NCI-H748 treated with DMSO at 0.1 percent for 48 hours (cell line): ENCODE data around the gene DAB2IP.

Experiments used
- DNase-seq: peaks from one replicate; lab custom pipeline; 2025; lab: John Stamatoyannopoulos, UW

DAB2IP gene

GRCh38 chr9:121818841-121819427, 167.5 kb downstream of the DAB2IP start:
- DNase-seq, result no peak

DNA sequence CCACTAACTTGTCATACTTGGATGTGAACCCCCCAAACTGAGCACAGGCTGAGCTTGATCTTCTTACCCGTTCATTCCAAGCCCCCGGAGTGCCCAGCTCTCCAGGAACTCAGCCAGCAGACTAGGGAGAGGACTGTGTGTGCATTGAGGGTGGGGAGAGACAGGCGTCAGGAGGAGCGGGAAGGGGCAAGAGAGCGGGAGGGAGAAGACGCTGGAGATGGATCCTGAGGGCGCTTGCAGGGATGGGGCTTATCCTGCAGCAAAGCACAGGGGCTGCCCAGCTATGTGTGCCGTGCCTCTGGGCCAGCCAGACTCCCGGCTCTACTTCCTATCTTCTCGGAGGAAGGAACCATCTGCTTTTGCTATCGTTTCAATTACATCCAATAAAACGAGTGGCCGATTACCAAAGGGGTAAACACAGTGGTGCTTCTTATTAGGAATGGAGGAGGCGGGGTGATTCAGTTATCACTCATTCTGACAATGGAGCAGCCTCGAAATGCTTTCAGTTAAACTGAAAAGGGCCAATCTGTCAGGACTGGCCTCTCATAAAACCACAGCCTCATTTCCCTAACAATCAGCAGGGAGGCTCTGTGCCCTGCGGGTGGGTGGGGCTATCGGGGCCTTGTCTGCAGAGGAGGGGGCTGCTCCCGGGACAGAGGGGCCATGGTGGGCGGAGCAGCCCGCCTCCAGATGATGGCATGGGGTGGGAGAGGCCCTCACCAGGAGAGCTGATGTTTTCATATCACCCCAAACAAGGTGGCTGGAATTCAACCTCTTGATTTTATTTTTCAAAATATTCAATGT, 168.2 kb downstream of the DAB2IP start:
- DNase-seq, result no peak

DNA sequence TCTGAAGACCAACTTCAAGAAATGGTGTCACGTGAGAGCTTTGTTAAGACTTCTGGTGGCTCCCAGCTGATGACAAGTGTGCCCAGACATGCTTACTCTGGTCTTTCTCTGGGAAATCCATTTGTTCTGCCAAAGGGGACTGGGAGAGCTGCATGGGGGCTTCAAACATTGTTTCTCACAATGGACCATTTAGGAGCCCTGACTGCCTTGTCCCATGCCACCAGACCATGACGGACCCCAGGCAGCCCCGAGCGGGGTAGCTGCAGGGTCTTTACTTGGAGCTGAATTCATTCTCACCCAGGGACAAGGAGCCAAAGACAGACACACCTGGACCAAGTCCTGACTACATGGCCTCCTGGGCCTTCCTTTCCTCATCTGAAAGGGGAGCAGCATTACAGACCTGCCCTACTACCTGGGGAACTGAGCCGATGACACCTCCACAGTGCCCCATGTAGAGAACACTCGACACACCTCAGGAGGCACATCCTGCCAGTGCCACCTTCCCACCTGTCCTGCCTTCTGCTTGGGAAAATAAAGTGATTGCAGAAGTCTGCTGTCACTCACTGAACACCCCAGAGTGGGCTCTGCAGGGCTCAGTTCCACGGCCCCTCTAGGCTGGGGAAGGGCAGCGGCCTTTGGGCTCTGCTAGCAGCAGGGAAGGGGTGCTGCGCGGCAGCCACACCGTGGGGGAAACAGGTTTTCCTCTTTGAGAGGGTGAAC, 169.0 kb downstream of the DAB2IP start:
- no peak for DNase-seq

GRCh38 chr9:121821326-121821725, 169.9 kb downstream of the DAB2IP start:
- DNase-seq, result no peak

- no peak for DNase-seq
Measured at GRCh38 chr9:121822093-121823085, 171.0 kb downstream of the DAB2IP start.

DNA sequence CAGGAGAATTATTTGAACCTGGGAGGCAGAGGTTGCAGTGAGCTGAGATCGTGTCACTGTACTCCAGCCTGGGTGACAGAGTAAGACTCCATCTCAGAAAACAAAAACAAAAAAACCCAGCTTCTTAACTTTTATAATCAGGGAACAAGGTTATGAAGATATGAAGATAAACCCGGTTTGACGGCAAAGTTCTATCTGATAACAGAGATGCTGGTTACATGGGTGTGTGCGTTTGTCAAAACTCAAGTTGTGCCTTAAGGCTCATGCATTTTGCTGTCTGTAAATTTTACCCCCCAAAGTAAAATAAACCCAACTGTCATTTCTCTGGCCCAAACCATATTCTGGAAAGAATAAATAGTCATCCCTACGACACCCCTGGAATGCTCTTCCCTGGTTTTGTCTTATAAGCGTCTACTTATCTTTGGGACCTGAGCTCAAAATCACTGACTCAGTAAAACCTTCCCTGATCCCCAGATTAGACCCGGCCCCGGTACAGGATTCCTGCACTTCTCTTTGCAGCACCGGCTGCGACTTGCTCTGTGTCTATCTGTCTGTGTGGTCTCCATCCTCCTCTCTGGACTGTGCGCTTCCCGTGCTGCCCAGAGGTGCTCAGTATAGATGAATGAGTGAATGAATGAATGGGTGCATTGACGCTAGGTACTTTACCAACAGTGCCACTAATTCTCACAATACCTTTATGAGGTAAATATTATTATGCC, 172.2 kb downstream of the DAB2IP start:
- no peak for DNase-seq

GRCh38 chr9:121824651-121825030, 173.2 kb downstream of the DAB2IP start:
- DNase-seq, result no peak

DNA sequence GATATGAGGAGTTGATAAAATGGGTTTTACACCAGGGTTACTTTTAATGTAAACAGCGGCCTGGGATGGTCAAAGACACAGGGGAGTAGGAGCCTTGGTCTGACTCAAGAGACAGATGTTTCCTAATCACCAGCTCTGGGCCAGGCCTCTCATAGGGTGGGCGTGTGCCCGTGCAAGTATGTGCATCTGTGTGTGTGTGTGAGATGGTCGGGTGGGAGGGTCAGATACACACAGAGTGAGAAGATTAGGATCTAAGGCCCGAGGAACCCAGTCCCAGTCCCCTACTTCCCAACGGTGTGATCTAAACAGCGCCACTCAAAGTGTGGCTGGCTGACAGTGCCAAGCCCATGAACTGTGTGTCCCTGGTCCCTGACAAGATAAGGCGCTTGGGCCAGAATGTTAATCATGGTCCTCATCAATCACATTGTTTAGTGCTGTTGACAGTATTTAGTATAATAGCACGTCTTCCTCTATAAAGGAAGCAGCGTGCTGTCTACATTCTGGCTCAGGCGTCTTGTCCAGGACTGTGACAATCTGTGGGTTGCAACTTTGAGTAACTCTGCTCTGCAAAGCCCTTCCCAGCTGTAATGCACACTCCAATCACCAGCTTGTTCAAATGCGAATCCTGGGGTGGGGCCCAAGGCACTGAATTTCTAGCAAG, 173.7 kb downstream of the DAB2IP start:
- no peak for DNase-seq

DNA sequence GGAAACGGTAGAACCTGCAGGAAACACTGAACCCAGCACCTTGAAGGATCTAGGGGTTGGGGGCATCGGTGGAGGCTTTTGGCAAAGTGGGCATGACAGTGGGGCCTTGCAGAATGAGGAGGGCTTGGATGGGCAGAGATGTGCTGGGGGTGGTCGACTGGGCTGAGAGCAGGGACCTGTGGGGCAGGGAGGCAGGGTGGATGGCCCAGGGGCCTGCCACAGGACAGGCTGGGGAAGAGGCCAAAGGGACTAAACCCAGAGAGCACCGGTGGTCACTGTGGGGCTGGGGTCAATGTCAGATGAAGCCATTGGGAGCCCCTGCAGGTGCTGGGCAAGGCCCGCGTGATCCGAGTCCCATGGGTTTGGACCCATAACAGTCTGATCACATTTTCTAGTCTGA, 175.3 kb downstream of the DAB2IP start:
- no peak for DNase-seq

- no peak for DNase-seq
Measured at GRCh38 chr9:121827251-121827967, 176.0 kb downstream of the DAB2IP start.

DNA sequence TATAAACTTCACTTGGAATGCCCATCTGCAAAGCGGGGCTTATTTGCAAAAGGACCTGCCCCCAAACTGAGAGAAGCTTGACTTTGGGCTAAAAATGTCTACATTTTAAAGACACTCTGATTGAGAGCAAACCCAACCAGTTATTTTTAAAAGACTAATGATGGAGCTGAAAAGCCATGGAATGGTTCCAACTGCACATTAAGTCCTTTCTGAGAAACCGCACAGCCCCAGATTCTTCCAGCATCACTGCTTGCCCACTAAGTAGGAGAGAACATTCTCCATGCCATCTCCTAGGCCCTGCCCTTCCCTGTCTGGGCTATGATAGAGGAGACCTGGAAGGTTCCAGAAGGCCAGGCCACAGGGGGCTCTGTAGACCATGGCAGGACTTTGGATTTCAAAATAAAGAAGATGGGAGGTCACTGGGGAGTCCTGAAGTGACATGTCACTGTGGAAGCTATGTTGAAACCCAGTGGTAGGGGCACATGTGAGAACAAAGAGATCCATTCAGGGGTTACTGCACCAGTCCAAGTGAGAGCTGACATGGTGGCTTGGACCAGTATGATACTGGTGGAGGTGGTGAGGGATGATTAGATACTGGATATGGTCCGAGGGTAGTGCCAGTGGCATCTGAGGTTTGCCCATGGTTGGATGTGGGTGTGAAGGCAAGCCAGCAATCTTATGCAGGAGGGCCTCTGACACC, 179.2 kb downstream of the DAB2IP start:
- DNase-seq, result no peak

- no peak for DNase-seq
Measured at GRCh38 chr9:121831869-121832268, 180.4 kb downstream of the DAB2IP start.

GRCh38 chr9:121833061-121833460, 181.6 kb downstream of the DAB2IP start:
- DNase-seq, result no peak
